Activated T-helper 1 cell treated with anti-CD3 and anti-CD28 coated beads, Interleukin-2, amount 50 U/mL, for 16 hours (primary cell): Measurements from ENCODE around the gene ARID2.

Source experiments
- DNase-seq, 2 donors: peaks; one replicate each; pipeline ENCODE4 v3.0.0-alpha.2; 2020; ENCODE audit warnings: low read depth in 1 of 2, low spot score in 1 of 2

Gene ARID2

DNA sequence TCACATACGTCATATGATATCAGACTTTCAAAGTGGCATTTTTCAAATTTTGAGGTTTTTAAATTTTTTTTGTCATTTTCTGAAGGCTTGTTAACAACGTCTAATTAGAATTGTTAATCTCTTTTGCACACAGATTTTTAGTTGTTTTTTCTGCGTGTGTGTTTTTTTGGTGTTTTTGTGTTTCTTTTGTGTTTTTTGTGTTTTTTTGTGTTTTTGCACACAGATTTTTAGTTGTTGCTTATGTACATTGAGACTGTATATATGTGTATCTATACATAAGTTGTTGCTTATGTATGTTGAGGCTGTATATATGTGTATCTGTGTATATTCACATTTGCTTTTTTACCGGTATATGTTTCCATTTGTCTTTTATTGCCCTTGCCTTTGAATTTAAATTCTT, 30.8 kb downstream of the ARID2 start:
- DNase-seq = no peak

DNA sequence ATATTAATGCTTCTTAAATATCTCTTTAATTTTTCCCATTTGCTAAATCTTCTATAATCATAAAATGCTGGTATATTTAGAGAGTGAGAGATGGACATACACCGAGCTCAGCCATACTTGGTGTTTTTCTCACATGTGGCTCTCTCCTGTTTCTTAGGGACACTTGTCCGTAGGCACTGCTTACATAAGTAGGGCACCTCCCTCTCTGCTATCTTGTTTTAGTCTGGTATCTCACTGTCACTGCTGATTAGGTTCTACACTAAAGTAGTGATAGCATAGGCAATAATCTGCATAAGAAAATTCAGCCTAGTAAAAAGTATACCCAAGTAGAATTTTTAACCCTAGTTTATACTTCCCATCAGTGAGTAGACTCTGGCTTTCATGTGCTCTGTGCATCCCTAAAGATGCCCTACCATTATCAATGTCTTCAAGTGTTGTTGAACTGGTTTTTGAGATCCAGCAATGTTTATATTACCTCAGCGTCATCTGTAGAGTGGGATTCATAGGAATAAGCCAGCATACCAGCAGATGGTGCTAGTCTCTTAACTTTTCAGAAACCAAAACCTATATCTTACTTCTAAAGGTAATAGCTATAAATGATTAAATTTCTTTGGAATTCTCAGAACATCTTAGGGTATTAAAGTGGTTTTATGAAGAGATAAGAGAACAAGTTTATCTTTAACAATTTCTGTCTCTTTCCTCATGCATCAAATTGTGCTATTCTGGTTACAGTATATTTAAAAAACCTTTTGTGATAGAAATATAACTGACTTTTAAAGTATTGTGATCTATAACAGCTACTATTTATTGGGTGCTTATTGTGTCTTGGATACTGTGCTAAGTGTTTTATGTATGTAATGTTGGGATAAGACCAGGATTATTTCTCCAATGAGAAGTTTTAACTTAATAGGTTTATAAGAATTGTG, 32.9 kb downstream of the ARID2 start:
- DNase-seq = no peak

DNA sequence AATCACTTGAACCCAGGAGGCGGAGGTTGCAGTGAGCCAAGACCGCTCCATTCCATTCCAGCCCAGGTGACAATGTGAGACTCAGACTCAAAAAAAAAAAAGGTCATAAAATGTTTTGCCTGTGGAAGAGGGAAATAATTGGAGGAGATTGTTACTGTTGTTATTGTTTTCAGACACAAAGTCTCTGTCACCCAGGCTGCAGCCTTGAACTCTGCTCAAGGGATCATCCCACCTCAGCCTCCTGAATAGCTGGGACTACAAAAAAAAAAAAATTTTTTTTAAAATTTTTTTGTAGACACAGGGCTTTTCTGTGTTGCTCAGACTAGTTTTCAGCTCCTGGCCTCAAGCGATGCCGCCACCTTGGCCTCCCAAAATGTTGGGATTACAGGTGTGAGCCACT, 33.9 kb downstream of the ARID2 start:
- no peak for DNase-seq

DNA sequence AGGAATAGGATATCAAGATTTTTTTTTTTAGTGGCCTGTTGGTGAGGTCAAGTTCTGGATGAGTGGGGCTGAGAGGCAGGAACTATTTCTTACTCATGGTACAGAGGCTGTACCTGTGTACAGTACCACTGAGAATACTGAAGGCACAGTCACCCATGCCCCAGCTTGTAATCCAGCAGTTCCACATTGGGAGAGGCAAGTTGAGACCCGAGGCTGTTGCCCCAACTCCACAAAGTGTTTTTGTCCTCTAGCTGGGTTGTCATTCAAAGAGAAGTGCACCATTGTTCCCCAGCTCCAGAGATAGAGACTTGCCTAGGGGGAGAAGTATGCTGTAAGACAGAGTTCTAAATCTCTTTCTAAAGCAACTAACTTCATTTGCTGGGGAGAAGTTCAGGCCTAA, 38.7 kb downstream of the ARID2 start:
- DNase-seq = no peak

DNA sequence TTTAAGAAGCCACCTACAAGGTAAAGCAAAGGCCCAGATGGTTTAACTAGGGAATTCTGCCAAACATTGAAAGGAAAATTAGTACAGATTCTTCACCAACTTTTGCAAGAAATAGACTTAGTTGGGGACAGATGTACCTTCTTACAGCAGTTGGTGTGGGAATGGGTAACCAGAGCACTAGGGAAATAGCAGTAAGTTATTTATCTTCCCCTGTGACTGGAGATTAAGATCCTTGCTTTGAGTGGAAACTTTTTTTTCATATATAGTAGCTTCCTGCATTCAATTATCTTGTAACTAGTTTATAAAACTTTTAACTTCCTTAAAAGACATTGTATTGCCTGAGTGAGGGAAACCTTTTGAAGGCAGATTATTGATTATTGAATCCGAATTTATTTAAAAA, 44.2 kb downstream of the ARID2 start:
- DNase-seq = no peak

DNA sequence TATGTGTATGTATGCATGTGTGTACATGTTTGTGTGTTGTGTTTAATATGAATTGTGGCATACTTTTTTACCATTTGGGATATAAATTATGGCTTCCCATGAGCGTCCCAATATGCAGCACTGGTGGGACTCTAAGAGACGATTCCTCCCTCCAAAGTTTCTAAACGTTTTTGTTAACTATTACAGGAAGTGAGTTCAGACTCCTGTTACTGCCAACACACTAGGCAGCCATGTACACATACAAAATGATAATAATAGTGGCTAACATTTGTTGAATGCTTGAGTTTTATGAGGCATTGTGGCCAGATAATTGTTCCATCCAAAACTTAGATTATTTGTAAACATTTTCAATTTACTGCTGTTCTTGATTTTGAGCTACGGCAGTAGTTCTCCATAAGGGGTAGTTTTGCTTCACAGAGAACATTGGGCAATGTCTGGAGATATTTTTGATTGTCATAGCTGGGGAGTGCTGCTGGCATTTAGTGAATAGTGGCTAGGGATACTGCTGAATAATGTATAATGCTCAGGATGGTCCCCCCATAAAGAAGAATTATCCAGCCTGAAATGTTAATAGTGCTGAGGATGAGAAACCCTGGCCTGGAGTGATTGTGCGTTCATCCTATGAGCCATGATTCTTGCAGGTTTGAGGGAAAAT, 45.1 kb downstream of the ARID2 start:
- no peak for DNase-seq

DNA sequence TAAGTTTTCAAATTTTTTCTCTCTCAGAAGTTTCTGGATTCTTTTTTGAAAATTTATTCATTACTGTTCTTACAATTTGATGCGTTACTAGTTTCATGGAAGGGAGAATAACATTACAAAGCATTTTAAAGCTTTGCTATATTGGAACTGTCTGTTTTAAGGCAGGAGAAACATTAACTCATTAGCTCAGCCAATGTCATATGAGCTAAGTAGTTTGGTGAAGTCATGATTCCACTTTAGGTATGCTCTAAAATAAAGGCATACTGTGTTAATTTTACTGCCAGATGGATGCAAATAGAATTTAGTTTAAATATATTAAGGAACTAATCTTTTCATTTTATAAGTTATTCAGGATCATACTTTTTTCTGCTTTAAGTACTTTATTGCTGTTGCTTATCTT, 46.0 kb downstream of the ARID2 start:
- no peak for DNase-seq

DNA sequence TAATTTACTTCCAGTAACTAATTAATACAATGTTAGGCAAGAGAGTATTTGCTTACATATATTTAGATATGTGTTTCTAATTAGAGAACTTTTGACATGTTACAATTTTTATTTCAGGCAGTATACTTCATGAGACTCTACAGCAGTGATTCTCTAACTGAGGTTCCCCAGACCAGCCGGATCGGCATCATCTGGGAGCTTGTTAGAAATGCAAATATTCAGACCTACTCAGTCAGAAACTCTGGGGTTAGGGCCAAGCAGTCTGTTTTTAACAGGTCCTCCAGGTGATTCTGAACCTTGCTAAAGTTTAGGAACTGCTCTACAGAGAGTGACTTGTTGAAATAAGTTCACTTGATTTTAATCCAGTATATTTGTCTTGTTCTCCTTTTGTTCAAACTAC, 46.5 kb downstream of the ARID2 start:
- no peak for DNase-seq

DNA sequence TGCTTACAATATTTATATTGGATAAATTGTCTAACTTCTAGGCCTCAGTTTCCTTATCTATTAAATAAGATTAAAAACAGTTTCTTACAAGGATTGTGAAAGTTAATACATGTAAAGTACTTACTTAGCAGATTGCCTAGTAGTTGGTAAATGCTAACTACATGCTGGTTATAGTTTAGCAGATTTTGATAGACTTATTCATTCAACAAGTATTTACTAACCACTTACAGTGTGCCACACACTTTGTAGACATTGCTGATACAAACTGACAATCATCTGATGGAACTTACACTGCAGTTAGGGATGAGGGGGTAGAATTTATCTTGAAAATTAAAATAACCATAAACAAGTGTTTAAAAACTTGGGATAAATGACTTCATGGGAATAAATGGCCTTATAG, 50.4 kb downstream of the ARID2 start:
- DNase-seq = no peak

DNA sequence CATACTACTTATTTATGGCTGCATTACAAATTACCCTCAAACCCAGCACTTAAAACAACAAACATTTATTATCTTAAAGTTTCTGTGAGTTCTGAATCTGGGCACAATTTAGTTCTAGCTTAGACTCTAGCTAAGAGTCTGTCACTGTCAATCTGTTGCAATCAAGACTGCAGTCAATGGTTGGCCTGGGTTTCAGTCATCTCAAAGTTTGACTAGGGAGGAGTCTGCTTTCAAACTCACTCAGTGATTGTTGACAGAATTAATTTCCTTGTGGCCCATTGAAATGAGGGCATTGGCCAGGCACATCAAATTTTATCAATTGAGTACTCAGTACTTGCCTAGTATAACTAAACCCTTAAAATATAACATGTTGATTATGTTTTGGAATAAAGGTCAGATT, 51.6 kb downstream of the ARID2 start:
- no peak for DNase-seq

DNA sequence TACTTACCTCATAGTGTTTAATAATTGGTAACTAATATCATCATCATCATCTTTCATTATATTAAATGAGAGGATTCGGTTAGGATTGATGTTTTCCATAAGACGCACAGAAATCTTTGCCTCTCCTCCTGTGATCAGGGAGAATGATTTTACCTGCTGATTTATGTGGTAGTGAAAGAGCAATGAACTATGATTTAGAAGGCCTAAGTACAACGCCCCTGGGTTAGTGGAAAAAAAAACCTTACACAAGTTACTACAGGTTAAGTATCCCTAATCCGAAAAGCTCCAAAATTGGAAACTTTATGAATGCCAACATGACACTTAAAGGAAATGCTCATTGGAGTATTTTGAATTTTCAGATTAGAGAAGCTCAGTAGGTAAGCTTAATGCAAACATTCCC, 55.8 kb downstream of the ARID2 start:
- no peak for DNase-seq

DNA sequence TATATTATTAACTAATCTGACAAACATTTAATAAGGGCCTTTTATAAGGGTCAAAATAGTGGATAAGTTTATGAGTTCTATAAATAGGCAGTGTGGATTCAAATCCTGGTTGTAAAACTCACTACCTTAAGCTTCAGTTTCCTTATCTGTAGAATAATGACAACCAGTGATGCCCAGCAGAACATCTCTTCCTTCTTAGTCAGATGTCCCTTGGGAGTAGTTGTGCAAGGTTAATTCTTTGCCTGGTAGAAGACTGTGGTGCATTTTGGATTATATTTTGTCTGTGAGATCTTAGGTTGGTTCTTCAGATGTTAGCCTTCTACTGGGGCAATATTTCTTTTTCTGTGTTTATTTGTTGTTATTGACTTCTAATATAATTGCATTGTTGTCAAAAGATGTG, 59.5 kb downstream of the ARID2 start:
- DNase-seq = no peak

DNA sequence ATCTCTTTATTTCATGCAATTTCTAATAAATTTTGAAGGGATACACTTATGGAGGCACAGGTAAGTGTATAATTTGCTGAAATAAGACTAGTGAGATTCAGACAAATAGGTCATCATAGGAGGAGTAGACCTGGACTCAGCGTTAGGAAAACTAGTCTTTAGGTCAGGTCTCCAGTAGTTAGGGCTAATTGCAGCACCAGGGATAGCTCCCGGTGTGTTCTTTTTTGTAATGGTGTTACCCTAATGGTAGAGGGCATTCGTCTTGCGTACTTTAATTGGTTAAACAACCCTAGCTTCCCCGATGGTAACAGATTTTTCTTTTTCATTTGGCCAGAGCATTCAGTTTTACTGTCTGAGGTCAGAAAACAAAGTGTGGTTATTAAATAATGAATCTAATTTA, 64.9 kb downstream of the ARID2 start:
- DNase-seq = no peak

DNA sequence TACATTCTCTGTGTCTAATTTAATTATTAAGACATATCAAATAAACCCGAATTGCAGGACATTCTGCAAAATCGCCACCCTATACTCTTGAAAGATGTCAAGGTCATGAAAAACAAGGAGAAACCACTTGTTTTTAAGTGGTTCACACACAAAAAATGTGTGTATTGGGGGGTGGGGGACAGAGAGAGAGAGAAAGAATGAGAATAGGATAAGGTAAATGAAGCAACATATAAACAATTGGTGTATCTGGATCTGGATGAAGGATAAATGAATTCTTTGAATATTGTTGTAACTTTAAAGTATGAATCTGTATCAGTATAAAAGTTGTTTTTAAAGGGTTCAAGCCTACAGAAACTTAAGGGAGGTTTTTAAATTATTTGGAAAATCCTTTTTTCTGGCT, 72.1 kb downstream of the ARID2 start:
- no peak for DNase-seq

DNA sequence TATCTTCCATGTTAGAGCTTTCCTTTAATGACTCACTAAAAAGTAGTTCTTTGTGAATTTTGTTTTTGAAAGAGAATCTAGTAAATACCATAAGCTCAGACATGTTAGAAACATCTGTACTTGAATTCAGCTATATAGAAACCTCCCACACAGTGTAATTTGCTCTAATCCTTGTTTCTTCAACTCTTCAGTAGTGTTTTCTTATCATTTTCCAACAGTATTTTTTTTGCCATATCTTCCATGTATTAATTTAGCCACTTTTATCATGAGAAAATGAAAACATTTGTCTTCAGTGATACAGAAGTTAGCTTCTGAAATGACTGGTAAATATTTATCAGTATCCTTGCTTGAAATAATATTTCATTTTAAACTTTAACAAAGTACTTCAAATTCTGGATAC, 73.6 kb downstream of the ARID2 start:
- no peak for DNase-seq

DNA sequence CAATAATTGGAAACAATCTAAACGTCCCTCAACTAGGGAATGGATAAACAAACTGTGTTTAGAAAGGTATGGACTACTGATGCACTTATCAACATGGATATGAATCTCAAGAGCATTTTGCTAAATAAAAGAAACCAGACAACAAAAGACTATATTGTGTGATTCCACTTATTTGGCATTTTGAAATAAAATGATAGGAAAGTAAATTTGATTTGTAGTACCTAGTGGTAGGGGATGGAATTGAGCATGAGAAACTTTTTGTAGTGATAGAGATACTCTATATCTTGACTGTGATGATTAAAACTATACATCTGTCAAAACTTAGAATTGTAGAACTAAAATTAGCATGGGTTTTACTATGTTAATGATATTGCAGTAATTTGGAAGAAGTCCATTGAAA, 87.1 kb downstream of the ARID2 start:
- no peak for DNase-seq

DNA sequence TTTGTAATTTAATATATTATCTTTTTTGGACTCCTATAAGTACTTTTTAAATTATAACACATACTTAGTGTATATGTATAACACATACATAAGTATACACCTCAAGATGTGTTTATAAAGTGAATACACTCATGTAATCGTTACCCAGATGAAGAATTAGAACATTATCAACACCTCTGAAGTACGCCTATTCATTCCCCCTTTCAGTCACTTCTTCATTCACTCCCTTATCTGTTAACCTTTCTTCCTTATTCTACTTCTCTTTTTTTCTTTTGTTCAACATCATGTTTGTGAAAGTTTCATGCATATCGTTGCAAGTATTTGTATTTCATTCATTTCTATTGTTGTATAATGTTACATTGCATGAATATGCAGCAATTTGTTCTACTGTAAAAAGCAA, 98.5 kb downstream of the ARID2 start:
- no peak for DNase-seq

DNA sequence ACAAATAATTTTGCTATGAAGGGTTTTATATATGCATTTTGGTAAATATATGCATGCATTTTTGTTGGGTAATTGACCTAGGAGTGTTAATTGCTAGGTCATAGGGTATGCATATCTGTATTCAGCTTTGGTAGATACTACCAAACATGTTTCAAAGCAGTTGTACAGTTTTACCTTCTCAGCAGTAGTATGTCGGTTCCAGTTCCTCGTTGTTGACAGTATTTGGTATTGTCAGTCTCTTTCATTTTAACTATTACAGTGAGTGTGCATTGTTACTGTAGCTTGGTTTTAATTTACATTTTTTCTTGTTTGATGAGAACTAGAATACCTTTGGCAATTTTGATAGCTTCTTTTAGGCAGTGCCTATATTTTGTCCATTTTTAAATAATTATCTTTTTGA, 98.9 kb downstream of the ARID2 start:
- DNase-seq = no peak

DNA sequence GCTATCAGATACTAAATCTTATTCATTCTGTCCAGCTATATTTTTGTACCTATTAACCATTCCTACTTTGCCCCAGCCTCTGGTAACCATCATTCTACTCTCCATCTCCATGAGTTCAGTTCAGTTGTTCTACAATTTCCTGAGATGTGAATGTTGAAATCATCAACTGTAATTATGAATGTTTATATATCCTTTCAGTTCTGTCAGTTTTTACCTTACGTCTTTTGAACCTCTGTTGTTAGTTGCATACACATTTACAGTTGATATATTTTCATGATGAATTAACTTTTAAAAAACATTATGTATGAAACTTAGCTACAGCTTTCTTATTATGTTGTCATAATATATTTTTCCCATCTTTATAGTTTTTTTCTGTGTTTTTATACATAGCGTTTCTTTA, 102.1 kb downstream of the ARID2 start:
- DNase-seq = no peak

DNA sequence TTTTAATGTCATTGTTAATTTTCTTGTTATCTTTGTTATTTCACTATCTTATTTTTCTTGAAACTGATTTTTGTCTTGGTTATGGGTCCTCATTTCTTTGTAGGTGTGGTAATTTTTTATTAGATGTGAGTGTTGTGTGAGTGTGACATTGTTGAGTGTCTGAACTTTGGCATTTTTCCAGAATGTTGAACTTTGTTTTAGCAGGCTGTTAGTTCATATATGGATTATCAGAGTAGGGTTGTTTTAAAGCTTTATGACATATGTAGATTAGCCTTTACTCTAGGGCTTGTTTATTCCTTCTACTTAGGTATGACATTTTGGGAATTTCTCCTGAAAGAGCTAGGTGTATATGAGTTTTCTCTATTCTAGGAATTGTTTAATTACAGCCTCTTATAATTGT, 103.9 kb downstream of the ARID2 start:
- no peak for DNase-seq

DNA sequence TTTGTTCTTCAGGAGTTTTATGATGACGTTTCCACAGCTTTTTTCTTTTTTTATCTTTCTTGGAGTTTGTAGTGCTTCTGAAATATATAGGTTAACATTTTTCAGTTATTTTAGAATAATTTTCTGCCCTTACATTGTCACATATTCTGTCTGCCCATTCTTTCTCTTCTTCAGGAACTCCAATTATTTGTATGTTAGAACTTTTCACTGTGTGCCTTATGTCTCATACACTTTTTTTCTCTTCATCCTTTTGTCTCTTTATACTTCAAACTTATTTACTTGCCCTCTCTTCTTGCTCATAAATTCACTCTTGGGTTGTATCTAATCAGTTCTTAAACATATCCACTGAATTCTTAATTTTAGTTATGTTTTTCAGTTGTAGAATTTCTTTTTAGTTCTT, 105.3 kb downstream of the ARID2 start:
- no peak for DNase-seq

DNA sequence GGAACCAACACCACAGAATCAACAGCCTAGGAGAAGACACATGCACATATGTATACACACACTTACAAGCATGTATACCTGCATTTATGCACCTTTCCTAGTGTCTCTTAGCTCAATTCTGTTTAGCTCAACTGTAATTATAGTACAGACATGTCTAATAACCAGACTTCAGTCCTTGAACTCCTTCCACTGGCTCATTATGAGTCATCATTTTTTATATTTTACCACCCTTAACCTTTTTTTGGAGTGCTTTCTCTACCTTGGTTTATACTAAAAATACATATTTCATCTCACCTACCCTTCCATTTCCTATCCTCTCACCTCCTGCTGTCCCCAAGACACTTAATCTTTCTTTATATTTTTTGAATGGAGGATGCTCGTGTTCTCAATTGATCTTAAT, 110.4 kb downstream of the ARID2 start:
- no peak for DNase-seq

DNA sequence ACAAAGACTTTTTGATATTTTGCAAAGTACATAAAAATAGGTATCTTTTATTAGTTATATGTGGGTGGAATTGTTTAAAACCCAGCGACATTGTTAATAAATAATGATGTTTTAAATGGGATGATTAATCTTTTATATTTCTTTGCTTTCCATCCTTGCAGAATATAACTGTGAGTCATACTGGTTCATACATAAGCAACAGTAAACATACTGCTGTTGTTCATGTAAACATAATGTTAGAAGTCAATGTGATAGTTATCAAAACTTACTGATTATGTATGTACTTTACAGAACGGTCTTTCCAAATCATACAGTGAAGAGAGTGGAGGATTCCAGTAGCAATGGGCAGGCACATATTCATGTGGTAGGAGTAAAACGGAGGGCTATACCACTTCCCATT, 119.8 kb downstream of the ARID2 start:
- no peak for DNase-seq
